ENCODE measurements around the gene ZNF584.
"Not testable (repeated sequence)": the region's sequence is repeated elsewhere in the genome, so short reads cannot be mapped to it uniquely, and the experiment has no call there.

ZNF584 gene

DNA sequence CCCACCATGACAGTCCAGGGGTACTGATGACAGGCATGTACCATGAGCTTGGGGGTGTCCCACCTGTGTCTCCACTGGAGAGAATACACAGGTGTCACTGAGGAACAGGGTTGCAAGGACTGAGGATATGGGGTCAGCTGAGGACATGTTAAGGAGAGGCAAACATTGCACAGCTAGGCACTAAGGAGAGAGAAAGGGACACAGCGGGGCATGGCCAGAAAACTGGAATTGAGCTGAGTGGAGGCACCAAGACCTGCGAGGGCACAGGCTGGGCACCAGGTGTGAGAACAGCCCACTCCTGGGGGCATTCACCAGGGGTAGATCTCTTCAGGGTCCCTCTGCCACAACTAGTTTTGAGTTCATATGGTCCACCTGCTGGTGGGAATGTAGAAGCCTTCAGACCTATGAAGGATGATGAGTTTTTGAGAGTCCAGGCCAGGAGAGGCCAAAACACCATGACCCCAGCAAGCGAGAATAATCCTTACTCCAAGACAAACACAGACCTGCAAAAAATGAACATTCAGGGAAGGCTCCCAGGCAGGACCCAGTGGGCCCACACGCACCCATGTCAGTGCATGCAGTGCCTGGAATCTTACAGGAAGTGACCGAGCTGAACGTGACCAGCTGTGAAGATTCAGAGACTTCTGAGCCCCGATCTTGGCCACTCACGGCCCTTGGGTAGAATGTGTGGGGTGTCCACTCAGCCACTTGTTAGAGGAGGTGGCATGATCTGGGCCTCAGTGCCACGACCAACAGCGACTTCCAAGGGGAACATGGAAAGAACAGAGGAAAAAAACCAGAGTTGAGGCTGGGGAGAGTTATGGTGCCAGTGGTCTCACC, 1.4 kb upstream of the ZNF584 start:
- DNase-seq: no peak

DNA sequence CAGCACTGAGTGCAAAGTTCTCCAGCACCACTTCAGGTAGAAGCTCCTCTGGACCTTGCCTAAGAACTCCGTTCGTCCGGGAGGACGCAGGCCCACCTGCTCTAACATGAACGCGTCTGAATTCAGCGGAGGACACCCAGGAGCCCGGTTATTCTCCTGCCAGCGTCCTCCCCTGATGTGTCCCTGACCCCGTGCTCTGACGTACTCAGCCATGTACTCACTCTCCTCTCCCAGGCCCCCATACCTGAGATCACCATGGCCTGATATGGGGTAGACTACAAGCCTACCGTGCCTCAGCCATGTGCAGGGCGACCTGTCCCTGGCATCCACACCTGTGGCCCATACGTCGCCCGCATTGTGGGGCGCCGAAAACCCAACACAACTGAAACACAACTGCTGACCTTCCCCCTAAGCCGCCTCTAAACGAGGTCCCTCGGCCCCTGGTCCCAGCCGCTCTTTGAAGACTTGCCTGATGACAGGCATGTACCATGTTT, 744 bp upstream of the ZNF584 start:
- DNase-seq: no peak

DNA sequence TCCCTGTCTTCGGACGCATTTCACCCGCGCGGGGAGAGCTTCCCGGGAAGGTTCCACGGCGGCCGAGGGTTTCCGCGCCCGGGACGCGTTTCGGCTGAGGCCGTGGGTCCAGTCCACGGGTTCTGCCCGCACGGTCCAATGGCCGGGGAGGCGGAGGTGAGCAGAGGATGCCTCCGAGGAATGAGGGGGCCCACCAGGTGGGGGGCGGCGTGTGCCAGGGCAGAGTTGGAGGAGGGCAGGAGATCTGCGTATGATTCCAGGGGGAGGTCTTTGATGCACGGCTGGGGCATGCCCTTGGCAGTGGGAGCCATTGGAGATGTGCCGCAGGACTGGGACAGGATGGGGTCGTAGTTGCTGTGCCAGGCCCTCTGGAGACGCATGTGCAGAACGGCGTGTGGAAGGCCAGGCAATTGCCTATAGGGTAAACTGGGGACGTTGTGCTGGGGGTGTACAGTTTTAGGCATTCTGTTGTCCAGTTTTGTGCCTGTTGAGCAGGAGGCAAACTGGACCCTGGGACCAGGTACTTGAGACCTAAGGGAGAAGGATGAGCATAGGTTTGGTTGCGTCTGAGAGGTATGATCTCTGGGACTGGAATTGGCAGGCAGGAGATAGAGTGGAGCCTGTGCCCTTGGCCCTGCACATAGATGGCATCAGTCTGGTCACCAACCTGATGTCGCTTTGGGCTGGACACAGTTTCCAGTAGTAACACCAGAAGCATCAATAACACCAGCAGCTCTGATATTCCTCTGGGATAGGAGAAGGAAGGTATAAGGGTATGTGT, 751 bp downstream of the ZNF584 start:
- no peak for DNase-seq

DNA sequence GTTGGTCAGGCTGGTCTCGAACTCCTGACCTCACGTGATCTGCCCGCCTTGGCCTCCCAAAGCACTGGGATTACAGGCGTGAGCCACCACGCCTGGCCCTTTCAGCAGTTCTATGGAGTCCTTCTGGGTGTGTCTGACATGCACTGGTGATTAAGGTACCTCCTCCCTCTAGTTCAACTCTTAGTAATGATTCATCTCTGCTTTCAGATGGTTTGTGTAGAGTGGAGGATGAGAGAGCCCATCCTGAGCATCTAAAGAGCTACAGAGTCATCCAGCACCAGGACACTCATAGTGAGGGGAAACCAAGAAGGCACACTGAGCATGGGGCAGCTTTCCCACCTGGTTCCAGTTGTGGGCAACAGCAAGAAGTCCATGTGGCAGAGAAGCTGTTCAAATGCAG, 8.2 kb downstream of the ZNF584 start:
- DNase-seq: no peak

DNA sequence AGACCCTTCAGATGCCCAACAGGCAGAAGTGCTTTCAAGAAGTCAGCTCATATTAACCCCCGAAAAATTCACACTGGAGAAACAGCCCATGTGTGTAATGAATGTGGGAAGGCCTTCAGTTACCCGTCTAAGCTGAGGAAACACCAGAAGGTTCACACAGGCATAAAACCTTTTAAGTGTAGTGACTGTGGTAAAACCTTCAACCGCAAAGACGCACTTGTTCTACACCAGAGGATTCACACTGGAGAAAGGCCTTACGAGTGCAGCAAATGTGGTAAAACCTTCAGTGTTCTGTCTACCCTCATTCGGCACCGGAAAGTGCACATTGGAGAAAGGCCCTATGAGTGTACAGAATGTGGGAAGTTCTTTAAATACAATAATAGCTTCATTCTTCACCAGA, 8.6 kb downstream of the ZNF584 start:
- DNase-seq: no peak

DNA sequence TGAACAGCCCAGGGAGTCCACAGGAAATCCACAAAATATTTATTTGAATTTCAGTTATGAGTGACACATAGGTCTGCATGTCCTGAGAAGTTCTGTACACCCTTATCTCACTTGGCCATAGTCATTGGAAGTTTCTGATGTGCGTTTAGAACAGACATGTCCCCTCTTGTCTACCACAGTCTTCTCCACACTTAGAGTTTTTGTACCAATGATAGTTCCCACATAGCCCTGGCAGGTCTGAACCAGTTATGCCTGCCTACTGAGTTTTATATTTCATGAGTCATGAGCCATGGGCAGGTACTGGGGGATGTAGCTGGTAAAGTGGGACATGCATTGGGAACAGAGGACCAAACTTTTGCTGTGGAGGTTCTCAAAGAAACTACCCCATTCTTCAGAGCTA, 20.2 kb downstream of the ZNF584 start:
- DNase-seq: no peak

DNA sequence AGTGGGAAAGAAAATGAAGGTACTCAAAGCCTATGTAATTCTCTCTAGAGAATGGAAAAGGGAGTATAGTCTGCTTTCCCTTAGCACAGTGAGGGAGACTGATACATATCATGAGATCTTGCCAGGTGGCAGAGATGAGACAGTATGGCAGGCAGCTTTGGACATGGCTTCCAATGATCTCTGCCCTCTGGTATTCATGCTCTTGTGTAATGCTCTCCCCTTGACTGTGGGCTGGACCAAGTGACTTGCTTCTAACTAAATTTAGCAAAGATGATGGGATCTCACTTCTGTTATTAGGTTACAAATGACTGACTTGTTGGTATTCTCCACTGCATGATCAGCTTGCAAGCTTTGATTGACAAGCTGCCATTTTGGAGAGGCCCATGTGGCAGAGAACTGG, 21.3 kb downstream of the ZNF584 start:
- no peak for DNase-seq

DNA sequence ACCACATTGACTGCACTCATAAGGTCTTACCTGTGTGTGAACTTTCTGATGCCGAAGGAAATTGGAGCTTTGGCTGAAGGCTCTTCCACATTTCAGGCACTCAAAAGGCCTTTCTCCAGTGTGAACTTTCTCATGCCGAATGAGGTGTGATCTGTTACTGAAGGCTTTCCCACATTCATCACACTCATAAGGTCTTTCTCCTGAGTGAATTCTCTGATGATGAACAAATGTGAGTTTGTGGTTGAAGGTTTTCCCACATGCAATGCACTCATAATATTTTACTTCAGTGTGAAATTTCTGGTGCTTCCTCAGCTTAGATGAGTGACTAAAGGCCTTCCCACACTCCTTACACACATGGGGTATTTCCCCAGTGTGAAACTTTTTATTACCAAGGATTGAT, 25.8 kb downstream of the ZNF584 start:
- DNase-seq: no peak

DNA sequence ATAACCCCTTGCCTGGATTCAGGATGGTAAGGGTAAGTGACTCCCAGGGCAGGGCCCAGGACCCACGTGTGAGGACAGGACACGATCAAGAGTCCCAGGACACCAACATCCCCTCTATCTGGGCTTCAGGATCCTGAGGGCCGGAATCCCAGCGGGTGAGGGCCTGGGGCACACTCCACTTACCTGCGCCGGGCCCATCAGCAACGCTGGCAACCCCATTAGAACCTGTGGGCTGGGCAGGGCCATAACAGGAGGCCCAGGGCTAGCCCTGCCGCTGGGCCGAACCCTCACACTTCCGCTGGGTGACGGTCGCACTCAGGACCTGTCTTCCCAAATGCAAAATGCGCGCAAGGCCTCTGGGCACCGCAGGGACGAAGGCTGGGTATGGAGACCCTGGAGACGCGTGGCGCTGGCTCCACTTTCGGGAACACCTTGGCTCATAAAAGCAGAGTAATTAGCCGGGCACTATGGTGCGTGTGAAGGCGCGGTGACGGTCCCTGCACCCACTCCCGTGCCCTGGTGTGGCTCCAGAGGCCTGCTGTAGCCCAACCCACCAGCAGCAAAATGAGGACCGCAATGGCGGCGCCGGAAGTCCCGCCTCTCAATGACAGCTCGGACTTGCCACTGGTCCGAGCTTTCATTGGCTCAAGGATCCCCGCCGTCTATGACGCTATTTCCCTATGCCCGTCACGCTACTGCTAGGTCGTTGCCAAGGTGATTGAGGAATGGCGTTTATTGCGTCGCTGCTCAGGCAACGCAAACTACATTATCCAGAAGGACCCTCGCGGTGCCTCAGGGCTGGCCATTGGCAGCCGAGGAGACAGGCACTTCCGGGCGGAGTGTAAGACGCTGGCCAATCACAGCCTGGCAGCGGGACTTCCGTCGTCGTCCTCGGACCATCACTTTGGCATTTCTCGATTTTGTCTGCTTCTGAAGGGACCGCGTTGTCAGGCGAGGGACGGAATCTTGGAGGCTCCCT, 31.4 kb downstream of the ZNF584 start, which contains the start of gene ZNF132:
Gene ZNF132, minus strand, starts transcription at position 578 of the 979 bp plus-strand sequence. Its CDS starts 332 bp downstream, at position 246.
- peak; percentile 64 to 91 for DNase-seq

DNA sequence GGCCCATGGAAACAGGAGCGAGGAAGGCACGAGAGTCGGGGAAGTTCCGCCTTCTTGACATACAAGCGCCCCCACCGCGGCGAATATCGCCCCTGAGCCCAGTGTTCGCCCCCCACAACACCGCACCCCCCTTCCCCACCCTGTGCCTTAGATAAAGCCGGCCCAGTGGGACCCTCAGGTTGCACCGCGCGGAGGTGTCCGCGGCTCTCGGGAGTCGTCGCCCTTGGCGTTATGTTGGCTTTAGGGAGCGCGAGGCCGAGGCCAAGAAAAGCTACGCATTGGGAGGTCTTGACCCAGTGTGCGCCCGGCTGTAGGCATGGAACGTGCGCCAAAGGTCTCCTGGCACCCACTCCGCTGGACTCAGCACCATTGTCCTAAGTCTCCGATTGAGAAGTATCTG, 32.1 kb downstream of the ZNF584 start:
- DNase-seq: no peak

DNA sequence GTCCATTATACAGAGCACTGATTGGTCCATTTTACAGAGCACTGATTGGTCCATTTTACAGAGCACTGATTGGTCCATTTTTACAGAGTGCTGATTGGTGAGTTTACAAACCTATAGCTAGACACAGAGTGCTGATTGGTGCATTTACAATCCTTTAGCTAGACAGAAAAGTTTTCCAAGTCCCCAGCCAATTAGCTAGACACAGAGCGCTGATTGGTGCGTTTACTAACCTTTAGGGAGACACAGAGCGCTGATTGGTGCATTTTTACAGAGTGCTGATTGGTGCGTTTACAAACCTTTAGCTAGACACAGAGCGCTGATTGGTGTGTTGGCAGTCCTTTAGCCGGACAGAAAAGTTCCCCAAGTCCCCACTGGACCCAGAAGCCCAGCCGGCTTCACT, 34.5 kb downstream of the ZNF584 start:
- not testable (repeated sequence) for DNase-seq

DNA sequence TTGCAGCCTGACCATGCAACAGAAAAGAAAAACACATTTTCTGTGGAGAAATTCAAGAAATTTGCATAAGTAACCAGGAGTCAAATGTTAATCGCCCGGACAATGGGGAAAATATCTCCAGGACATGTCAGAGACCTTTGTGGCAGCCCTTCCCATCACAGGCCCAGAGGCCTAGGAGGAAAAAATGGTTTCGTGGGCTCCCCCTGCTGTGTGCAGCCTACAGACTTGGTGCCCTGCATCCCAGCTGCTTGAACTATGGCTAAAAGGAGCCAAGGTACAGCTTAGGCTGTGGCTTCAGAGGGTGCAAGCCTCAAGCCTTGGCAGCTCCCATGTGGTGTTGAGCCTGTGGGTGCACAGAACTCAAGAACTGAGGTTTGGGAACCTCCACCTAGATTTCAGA, 40.4 kb downstream of the ZNF584 start:
- not testable (repeated sequence) for DNase-seq

DNA sequence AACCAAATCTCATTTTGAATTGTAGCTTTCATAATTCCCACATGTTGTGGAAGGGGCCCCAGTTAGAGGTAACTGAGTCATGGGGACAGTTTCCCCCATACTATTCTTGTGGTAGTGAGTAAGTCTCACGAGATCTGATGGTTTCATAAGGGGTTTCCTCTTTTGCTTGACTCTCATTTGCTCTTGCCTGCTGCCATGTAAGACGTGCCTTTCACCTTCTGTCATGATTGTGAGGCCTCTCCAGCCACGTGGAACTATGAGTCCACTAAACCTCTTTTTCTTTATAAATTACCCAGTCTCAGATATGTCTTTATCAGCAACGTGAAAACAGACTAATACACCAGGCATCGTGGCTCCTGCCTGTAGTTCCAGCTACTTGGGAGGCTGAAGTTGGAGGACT, 41.5 kb downstream of the ZNF584 start:
- not testable (repeated sequence) for DNase-seq

DNA sequence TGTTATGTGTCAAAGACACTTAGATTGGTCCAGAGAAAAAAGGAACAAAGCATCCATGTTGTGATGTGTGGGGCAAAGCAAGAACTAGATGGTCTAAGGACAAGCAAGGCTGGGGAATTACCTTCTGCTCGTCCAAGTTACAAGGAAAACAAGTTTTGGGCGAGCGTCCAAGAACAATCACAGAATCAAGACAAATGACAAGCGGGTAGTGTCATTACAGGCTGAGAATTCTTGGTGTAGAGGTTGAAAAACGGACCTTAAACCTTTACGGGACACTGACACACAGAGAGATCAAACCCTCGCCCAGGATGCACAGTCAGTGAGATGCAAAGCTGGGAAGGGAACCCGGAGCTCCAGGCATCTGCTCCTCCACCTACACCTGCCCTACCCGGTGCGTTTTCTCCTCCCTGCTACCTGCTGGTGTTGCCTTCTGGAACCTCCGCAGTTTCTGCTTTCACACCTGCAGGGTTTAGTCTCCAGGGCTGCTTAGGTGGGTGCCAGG, 42.5 kb downstream of the ZNF584 start:
- DNase-seq: no peak

DNA sequence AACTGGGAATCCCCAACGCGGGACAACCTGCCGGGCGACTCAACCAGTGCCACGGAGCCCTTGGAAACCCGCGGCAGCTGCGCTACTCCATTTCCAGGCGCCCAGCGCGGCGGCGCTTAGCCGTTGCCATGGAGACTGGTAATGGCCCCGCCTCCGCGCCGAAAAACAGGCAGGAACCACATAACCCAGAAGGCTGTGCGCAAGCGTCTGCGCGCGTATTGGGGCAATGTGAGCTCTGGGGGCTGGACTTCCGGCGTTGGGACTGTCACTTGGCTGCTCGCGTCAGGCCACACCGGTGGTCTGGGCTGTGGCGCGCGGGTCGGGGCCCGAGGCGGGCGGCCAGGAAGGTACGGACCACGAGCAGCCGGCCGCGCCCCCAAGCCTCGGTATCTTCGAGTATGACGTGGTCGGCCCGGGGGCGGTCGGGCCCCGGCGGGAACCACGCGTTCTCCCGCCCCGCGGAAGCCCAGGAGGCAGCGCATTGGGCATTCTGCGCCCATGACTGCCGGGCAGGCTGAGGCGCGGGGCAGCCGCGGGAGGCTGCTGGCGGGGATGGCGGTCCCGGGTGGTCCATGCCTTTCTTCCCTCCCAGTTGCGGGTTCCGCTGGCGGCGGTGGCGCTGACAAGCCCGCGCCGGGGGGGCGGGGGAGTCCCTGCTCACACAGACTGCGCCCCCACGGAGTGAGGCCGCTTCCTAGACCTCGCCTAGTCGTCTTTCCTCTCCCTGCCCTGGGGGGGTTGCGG, 43.1 kb downstream of the ZNF584 start, which contains the start of gene ZNF324B:
Gene ZNF324B, plus strand, starts transcription at position 265 of the 744 bp plus-strand sequence. CDS start 2,080 bp downstream, outside the sequence.
- DNase-seq: peak; percentile 84 to 90

DNA sequence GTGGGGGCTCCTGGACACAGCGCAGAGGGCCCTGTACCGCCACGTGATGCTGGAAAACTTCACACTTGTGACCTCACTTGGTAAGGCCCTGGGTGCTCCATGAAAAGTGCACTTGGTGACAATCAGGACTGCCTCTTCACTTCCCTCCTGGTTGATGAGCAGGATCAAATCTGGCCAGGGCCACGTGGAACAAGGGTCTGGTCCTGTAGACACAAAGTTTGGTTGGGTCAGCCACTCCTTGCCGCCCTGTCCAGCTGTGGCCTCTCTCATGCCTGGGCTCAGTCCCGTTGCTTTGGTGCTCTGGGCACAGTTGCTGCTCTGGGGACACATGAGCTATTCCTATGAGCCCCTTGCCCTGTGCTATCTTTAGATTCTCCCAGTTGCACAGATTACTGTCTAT, 45.3 kb downstream of the ZNF584 start:
- no peak for DNase-seq

DNA sequence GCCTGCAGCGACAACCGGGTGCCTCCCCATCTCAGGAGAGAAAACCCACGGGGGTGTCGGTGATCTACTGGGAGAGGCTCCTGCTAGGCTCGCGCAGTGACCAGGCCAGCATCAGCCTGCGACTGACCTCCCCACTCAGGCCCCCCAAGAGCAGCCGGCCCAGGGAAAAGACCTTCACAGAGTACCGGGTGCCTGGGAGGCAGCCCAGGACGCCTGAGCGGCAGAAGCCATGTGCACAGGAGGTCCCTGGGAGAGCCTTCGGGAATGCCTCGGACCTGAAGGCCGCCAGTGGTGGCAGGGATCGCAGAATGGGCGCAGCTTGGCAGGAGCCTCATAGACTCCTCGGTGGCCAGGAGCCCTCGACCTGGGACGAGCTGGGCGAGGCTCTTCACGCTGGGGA, 46.9 kb downstream of the ZNF584 start:
- no peak for DNase-seq

DNA sequence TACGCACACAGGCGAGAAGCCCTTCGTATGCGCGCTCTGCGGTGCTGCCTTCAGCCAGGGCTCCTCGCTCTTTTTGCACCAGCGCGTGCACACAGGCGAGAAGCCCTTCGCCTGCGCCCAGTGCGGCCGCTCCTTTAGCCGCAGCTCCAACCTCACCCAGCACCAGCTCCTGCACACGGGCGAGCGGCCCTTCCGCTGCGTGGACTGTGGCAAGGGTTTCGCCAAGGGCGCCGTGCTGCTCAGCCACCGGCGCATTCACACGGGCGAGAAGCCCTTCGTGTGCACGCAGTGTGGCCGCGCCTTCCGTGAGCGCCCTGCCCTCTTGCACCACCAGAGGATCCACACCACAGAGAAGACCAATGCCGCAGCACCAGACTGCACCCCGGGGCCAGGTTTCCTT, 47.7 kb downstream of the ZNF584 start:
- no peak for DNase-seq

DNA sequence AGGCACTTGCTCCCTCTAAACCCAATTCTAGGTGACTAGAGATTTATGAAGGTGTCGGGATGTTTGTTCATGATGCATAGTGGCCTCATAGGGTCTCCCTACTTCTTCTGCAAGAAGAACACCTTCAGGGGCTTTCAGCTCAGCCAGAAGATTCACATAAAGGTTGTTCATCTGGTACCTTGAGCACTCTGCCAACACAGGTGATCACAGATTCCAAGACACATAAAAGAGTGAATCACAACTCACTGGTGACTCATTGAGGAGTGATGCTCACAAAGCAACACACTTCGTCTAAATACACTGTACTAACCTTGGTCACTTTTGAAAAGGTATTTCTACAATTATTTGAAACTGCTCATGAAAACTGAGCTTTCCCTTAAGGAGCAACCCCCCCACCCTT, 51.6 kb downstream of the ZNF584 start:
- no peak for DNase-seq

DNA sequence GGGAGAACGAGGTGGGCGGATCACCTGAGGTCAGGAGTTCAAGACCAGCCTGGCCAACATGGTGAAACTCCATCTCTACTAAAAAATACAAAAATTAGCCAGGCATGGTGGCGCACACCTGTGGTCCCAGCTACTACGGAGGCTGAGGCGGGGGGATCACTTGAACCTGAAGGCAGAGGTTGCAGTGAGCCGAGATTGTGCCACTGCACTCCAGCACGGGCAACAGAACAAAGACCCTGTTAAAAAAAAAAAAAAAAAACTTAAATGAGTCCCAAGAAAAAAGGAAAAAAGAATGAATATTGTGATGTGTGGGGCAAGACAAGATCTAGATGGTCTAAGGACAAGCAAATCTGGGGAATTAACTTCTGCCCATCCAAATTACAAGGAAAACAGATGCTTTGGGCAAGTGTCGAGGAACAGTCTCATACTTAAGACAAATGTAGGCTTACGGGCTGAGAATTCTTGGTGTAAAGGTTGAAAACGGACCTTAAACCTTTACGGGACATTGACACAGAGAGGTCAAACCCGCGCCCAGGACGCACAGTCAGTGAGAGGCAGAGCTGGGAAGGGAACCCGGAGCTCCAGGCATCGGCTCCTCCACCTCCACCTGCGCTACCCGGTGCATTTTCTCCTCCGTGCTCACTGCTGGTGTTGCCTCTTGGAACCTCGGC, 57.8 kb downstream of the ZNF584 start:
- DNase-seq: no peak

Measured in bone marrow (tissue), 2 donors.